OCI-LY1 (cell line): Measurements from ENCODE around the gene ARHGAP9.
"Not testable (repeated sequence)": the region's sequence is repeated elsewhere in the genome, so short reads cannot be mapped to it uniquely, and the experiment has no call there.

Experiments
- H2AFZ ChIP-seq: fragments of 200-600 bp; sonication (generic), shearing (Covaris generic); 2 replicates; pipeline ENCODE4 v1.6.0; 2014; ENCODE audit warnings: antibody characterized with exemption, mild to moderate bottlenecking, low read length
- H3F3A ChIP-seq: fragments of 200-600 bp; sonication (generic), shearing (Covaris generic); 2 replicates; pipeline ENCODE4 v1.6.0; 2014; ENCODE audit warnings: mild to moderate bottlenecking, antibody characterized with exemption, low read length, moderate library complexity; ENCODE audit not compliant: insufficient read depth
- H3K27ac ChIP-seq: fragments of 200-600 bp; sonication (generic); 2 replicates; pipeline ENCODE4 v1.5.1; 2014; ENCODE audit warnings: low read length, mixed run types, mild to moderate bottlenecking, low read depth; ENCODE audit not compliant: poor library complexity, severe bottlenecking
- H3K27me3 ChIP-seq: fragments of 200-600 bp; sonication (generic); 2 replicates; pipeline ENCODE4 v1.6.0; 2014; ENCODE audit warnings: antibody characterized with exemption, mild to moderate bottlenecking, low read length, moderate library complexity; ENCODE audit not compliant: insufficient read depth
- H3K36me3 ChIP-seq: fragments of 200-600 bp; sonication (generic); 2 replicates; pipeline ENCODE4 v1.6.1; 2014; ENCODE audit warnings: mild to moderate bottlenecking, antibody characterized with exemption, low read length, moderate library complexity, mixed read lengths; ENCODE audit not compliant: insufficient read depth
- H3K4me1 ChIP-seq: fragments of 200-600 bp; sonication (generic); 2 replicates; pipeline ENCODE4 v1.5.1; 2014; ENCODE audit warnings: mild to moderate bottlenecking, low read length, moderate library complexity; ENCODE audit not compliant: insufficient read depth, severe bottlenecking
- H3K4me2 ChIP-seq: fragments of 200-600 bp; sonication (generic), shearing (Covaris generic); 2 replicates; pipeline ENCODE4 v1.6.1; 2014; ENCODE audit warnings: low read length
- H3K4me3 ChIP-seq: fragments of 200-600 bp; sonication (generic); 2 replicates; pipeline ENCODE4 v1.5.1; 2014; ENCODE audit warnings: low read length, low read depth, mild to moderate bottlenecking, mixed read lengths; ENCODE audit not compliant: poor library complexity, severe bottlenecking
- H3K79me2 ChIP-seq: fragments of 200-600 bp; shearing (Covaris generic); 2 replicates; pipeline ENCODE4 v1.6.1; 2016; ENCODE audit warnings: mixed run types, low read length, mixed read lengths; ENCODE audit not compliant: insufficient read depth
- H3K9ac ChIP-seq: fragments of 200-600 bp; sonication (generic), shearing (Covaris generic); 2 replicates; pipeline ENCODE4 v1.6.1; 2014; ENCODE audit warnings: mild to moderate bottlenecking, low read length, mixed read lengths
- H3K9me2 ChIP-seq: fragments of 200-600 bp; sonication (generic), shearing (Covaris generic); 2 replicates; pipeline ENCODE4 v1.6.1; 2014; ENCODE audit warnings: low read depth, mild to moderate bottlenecking, low read length, mixed read lengths
- H3K9me3 ChIP-seq: fragments of 200-600 bp; shearing (Covaris generic); 2 replicates; pipeline ENCODE4 v1.6.1; 2014; ENCODE audit warnings: low read length, mixed read lengths
- H4K20me1 ChIP-seq: fragments of 200-600 bp; sonication (generic), shearing (Covaris generic); 2 replicates; pipeline ENCODE4 v1.6.0; 2016; ENCODE audit warnings: mild to moderate bottlenecking, low read length; ENCODE audit not compliant: insufficient read depth
- EZH2 ChIP-seq: fragments of 200-600 bp; sonication (generic), shearing (Covaris generic); IDR thresholded peaks from 2 replicates; pipeline ENCODE4 v1.8.0; 2017; ENCODE audit warnings: borderline replicate concordance, mixed run types, mild to moderate bottlenecking, antibody characterized with exemption, low read length, moderate library complexity, mixed read lengths
- TF ChIP-seq, protein P1 (sequence below): fragments of 200-600 bp; sonication (generic), shearing (Covaris generic); IDR thresholded peaks from 2 replicates; pipeline ENCODE4 v1.5.1; 2017; ENCODE audit warnings: mild to moderate bottlenecking, antibody characterized with exemption, low read length, moderate library complexity, mixed read lengths

The ARHGAP9 gene

DNA sequence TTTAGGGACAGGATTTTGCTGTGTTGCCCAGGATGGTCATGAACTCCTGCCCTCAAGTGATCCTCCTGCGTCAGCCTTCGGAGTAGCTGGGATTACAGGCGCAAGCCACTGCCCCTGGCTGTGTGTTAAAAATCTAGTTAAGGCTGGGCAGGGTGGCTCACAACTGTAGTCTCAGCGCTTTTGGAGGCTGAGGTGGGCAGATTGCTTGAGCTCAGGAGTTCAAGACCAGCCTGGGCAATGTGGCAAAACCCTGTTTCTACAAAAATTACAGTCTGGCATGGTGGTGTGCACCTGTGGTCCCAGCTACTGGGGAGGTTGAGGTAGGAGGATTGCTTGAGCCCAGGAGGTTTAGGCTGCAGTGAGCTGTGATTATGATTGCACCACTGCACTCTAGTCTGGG is 31.5 kb upstream of the ARHGAP9 start:
- H3K36me3 ChIP-seq, result peaks cover 77% of the 10 kb centered on the region
- TF ChIP-seq, protein P1, sequence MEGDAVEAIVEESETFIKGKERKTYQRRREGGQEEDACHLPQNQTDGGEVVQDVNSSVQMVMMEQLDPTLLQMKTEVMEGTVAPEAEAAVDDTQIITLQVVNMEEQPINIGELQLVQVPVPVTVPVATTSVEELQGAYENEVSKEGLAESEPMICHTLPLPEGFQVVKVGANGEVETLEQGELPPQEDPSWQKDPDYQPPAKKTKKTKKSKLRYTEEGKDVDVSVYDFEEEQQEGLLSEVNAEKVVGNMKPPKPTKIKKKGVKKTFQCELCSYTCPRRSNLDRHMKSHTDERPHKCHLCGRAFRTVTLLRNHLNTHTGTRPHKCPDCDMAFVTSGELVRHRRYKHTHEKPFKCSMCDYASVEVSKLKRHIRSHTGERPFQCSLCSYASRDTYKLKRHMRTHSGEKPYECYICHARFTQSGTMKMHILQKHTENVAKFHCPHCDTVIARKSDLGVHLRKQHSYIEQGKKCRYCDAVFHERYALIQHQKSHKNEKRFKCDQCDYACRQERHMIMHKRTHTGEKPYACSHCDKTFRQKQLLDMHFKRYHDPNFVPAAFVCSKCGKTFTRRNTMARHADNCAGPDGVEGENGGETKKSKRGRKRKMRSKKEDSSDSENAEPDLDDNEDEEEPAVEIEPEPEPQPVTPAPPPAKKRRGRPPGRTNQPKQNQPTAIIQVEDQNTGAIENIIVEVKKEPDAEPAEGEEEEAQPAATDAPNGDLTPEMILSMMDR, result no peak
- TF ChIP-seq EZH2, result no peak

DNA sequence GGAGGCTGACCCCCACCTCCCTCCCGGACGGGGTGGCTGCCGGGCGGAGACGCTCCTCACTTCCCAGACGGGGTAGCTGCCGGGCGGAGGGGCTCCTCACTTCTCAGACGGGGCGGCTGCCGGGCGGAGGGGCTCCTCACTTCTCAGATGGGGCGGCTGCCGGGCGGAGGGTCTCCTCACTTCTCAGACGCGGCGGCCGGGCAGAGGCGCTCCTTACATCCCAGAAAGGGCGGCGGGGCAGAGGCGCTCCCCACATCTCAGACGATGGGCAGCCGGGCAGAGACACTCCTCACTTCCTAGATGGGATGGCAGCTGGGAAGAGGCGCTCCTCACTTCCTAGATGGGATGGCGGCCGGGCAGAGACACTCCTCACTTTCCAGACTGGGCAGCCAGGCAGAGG is 28.1 kb upstream of the ARHGAP9 start:
- H3F3A ChIP-seq, H3K27ac ChIP-seq, H3K4me3 ChIP-seq, H3K4me2 ChIP-seq, H2AFZ ChIP-seq, H3K9ac ChIP-seq, H3K9me2 ChIP-seq, H4K20me1 ChIP-seq, H3K79me2 ChIP-seq, H3K27me3 ChIP-seq, H3K9me3 ChIP-seq, H3K4me1 ChIP-seq: not testable (repeated sequence)
- H3K36me3 ChIP-seq, result peaks cover 78% of the 10 kb centered on the region

More for the DNA sequence above, 31.5 kb upstream of the ARHGAP9 start:
- no peak overlapping the region for H3K4me3 ChIP-seq
- no peaks in the 10 kb centered on the region for H3K4me1 ChIP-seq
- no peaks in the 10 kb centered on the region for H3K27me3 ChIP-seq
- no peak overlapping the region for H3K27ac ChIP-seq
- no peak overlapping the region for H3K4me2 ChIP-seq
- no peaks in the 10 kb centered on the region for H3K79me2 ChIP-seq
- 0 out of 2 replicates have a peak, but pooled peaks cover 3% of the 10 kb centered on the region for H3F3A ChIP-seq
- H3K9me2 ChIP-seq, result no peaks in the 10 kb centered on the region
- no peaks in the 10 kb centered on the region for H4K20me1 ChIP-seq
- H3K9ac ChIP-seq, result no peak overlapping the region
- no peak overlapping the region for H2AFZ ChIP-seq
- no peaks in the 10 kb centered on the region for H3K9me3 ChIP-seq

DNA sequence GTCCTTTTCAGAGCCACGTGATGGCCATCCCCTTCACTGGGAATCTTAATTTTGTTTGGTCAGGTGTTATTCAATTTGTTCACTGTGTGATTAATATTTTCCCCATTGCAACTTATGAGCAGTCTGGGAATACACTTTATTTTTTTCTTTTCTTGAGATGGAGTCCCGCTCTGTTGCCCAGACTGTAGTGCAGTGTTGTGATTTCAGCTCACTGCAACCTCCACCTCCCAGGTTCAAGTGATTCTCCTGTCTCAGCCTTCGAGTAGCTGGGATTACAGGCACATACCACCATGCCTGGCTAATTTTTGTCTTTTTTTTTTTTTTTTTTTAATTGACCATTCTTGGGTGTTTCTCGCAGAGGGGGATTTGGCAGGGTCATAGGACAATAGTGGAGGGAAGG is 26.9 kb upstream of the ARHGAP9 start:
- peaks cover 78% of the 10 kb centered on the region for H3K36me3 ChIP-seq

DNA sequence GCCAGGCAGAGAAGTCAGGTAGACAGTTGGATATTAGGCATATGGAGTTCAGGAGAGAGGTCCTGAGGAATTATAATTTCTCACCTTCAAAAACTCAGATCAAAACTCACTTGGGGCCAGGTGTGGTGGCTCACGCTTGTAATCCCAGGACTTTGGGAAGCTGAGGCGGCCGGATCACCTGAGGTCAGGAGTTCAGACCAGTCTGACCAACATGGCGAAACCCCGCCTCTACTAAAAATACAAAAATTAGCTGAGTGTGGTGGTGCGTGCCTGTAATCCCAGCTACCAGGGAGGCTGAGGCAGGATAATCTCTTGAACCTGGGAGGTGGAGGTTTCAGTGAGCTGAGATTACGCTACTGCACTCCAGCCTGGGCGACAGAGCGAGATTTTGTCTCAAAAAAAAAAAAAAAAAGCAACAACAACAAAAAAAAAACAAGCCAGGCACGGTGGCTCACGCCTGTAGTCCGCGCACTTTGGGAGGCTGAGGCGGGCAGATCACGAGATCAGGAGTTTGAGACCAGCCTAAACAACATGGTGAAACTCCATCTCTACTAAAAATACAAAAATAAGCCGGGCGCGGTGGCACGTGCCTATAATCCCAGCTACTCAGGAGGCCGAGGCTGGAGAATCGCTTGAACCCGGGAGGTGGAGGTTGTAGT is 22.8 kb upstream of the ARHGAP9 start:
- not testable (repeated sequence) for H3K4me3 ChIP-seq, H4K20me1 ChIP-seq, H3K27ac ChIP-seq, H2AFZ ChIP-seq, H3K27me3 ChIP-seq, H3K79me2 ChIP-seq, H3K4me2 ChIP-seq, H3F3A ChIP-seq, H3K9me2 ChIP-seq, H3K9me3 ChIP-seq, H3K9ac ChIP-seq, H3K4me1 ChIP-seq
- peaks cover 86% of the 10 kb centered on the region for H3K36me3 ChIP-seq

More for the DNA sequence above, 26.9 kb upstream of the ARHGAP9 start:
- H4K20me1 ChIP-seq, H3K4me1 ChIP-seq, H3F3A ChIP-seq, H3K4me3 ChIP-seq, H3K9me3 ChIP-seq, H2AFZ ChIP-seq, H3K4me2 ChIP-seq, H3K27me3 ChIP-seq, H3K9ac ChIP-seq, H3K9me2 ChIP-seq, H3K27ac ChIP-seq, H3K79me2 ChIP-seq: not testable (repeated sequence)
